ENCODE measurements around the gene FEM1B.

- no peak for TF ChIP-seq ZBTB20 (tag by site-specific recombination; IDR thresholded peaks at IDR 0.05)
- TF ChIP-seq, protein P1, sequence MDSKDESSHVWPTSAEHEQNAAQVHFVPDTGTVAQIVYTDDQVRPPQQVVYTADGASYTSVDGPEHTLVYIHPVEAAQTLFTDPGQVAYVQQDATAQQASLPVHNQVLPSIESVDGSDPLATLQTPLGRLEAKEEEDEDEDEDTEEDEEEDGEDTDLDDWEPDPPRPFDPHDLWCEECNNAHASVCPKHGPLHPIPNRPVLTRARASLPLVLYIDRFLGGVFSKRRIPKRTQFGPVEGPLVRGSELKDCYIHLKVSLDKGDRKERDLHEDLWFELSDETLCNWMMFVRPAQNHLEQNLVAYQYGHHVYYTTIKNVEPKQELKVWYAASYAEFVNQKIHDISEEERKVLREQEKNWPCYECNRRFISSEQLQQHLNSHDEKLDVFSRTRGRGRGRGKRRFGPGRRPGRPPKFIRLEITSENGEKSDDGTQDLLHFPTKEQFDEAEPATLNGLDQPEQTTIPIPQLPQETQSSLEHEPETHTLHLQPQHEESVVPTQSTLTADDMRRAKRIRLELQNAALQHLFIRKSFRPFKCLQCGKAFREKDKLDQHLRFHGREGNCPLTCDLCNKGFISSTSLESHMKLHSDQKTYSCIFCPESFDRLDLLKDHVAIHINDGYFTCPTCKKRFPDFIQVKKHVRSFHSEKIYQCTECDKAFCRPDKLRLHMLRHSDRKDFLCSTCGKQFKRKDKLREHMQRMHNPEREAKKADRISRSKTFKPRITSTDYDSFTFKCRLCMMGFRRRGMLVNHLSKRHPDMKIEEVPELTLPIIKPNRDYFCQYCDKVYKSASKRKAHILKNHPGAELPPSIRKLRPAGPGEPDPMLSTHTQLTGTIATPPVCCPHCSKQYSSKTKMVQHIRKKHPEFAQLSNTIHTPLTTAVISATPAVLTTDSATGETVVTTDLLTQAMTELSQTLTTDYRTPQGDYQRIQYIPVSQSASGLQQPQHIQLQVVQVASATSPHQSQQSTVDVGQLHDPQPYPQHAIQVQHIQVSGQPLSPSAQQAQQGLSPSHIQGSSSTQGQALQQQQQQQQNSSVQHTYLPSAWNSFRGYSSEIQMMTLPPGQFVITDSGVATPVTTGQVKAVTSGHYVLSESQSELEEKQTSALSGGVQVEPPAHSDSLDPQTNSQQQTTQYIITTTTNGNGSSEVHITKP (tag by site-specific recombination; IDR thresholded peaks at IDR 0.05) = no peak
- TF ChIP-seq SP3 (tag by site-specific recombination; IDR thresholded peaks at IDR 0.05) = no peak
These were observed 48.2 kb downstream of the FEM1B start for GRCh38 chr15:68325726-68326125.
